Memory B cell (primary cell): ENCODE results near the gene ZSCAN29.

ENCODE experiments used
- ATAC-seq: fragments of 150-1000 bp; cut with Tn5 transposase; 2 replicates; pipeline ENCODE4 v1.10.0; 2021; ENCODE audit warnings: low read depth, mild to moderate bottlenecking, moderate library complexity
- DNase-seq, 2 donors: peaks; one replicate each; pipeline ENCODE4 v3.0.0; 2022; ENCODE audit warnings: low spot score in 2 of 2
- H3K27ac Mint-ChIP-seq: one replicate; pipeline ENCODE4 v1.8.0; 2022; ENCODE audit warnings: mild to moderate bottlenecking, moderate library complexity, mixed read lengths
- H3K27me3 Mint-ChIP-seq: one replicate; pipeline ENCODE4 v1.8.0; 2022; ENCODE audit warnings: mixed read lengths
- H3K36me3 Mint-ChIP-seq: one replicate; pipeline ENCODE4 v1.8.0; 2022; ENCODE audit warnings: mild to moderate bottlenecking, mixed read lengths
- H3K4me1 Mint-ChIP-seq: one replicate; pipeline ENCODE4 v1.8.0; 2022; ENCODE audit warnings: mixed read lengths
- H3K4me3 Mint-ChIP-seq: one replicate; pipeline ENCODE4 v1.8.0; 2022; ENCODE audit warnings: mild to moderate bottlenecking, moderate library complexity, mixed read lengths
- H3K9me3 Mint-ChIP-seq: one replicate; pipeline ENCODE4 v1.8.0; 2022; ENCODE audit warnings: mixed read lengths

The ZSCAN29 gene

GRCh38 chr15:43382310-43382709, 11.5 kb upstream of the ZSCAN29 start:
- H3K36me3 Mint-ChIP-seq = peaks cover 51% of the 10 kb centered on the region
- no peaks in the 10 kb centered on the region for H3K4me1 Mint-ChIP-seq
- no peak overlapping the region for H3K27ac Mint-ChIP-seq
- H3K9me3 Mint-ChIP-seq = no peaks in the 10 kb centered on the region
- H3K27me3 Mint-ChIP-seq = no peaks in the 10 kb centered on the region
- no peak overlapping the region for H3K4me3 Mint-ChIP-seq
- DNase-seq (no peak), ATAC-seq (no peak)

GRCh38 chr15:43378601-43379000, 7.8 kb upstream of the ZSCAN29 start:
- no peaks in the 10 kb centered on the region for H3K9me3 Mint-ChIP-seq
- DNase-seq (no peak), ATAC-seq (no peak)
- peaks cover 6% of the 10 kb centered on the region for H3K4me1 Mint-ChIP-seq
- no peaks in the 10 kb centered on the region for H3K27me3 Mint-ChIP-seq
- peak overlapping the region; percentile 18 for H3K27ac Mint-ChIP-seq
- no peak overlapping the region for H3K4me3 Mint-ChIP-seq
- peaks cover 26% of the 10 kb centered on the region for H3K36me3 Mint-ChIP-seq

- Mint-ChIP-seq H3K4me3 (peak overlapping the region; percentile 21), H3K9me3 (no peaks in the 10 kb centered on the region), H3K27me3 (no peaks in the 10 kb centered on the region), H3K4me1 (peaks cover 19% of the 10 kb centered on the region), H3K27ac (peak overlapping the region; percentile 35), H3K36me3 (peaks cover 17% of the 10 kb centered on the region)
- ATAC-seq (peak; percentile 83), DNase-seq (peak; percentile 22 to 30)
Observed at GRCh38 chr15:43376017-43376705, 5.3 kb upstream of the ZSCAN29 start.

- ATAC-seq (peak; percentile 51), DNase-seq (no peak)
- H3K4me1 Mint-ChIP-seq = peaks cover 40% of the 10 kb centered on the region
- H3K27ac Mint-ChIP-seq = peak overlapping the region; percentile 88
- peaks cover 35% of the 10 kb centered on the region for H3K36me3 Mint-ChIP-seq
- H3K27me3 Mint-ChIP-seq = no peaks in the 10 kb centered on the region
- H3K9me3 Mint-ChIP-seq = peaks cover 11% of the 10 kb centered on the region
- peak overlapping the region; percentile 97 for H3K4me3 Mint-ChIP-seq
Observed at GRCh38 chr15:43370310-43370974, 401 bp downstream of the ZSCAN29 start.

- H3K4me3 Mint-ChIP-seq = no peak overlapping the region
- no peak overlapping the region for H3K27ac Mint-ChIP-seq
- DNase-seq (no peak), ATAC-seq (no peak)
- H3K27me3 Mint-ChIP-seq = no peaks in the 10 kb centered on the region
- peaks cover 15% of the 10 kb centered on the region for H3K9me3 Mint-ChIP-seq
- peaks cover 61% of the 10 kb centered on the region for H3K36me3 Mint-ChIP-seq
- peaks cover 11% of the 10 kb centered on the region for H3K4me1 Mint-ChIP-seq
Observed at GRCh38 chr15:43361313-43361903, 9.4 kb downstream of the ZSCAN29 start.

- no peaks in the 10 kb centered on the region for H3K27me3 Mint-ChIP-seq
- H3K27ac Mint-ChIP-seq = no peak overlapping the region
- no peak for DNase-seq
- no peak for ATAC-seq
- peaks cover 57% of the 10 kb centered on the region for H3K36me3 Mint-ChIP-seq
- H3K9me3 Mint-ChIP-seq = peaks cover 14% of the 10 kb centered on the region
- H3K4me3 Mint-ChIP-seq = no peak overlapping the region
- H3K4me1 Mint-ChIP-seq = peaks cover 11% of the 10 kb centered on the region
Observed at GRCh38 chr15:43360821-43361220, 10.0 kb downstream of the ZSCAN29 start.

GRCh38 chr15:43352693-43353382, 18.0 kb downstream of the ZSCAN29 start:
- Mint-ChIP-seq H3K27ac (no peak overlapping the region), H3K4me1 (no peaks in the 10 kb centered on the region), H3K27me3 (no peaks in the 10 kb centered on the region), H3K9me3 (peaks cover under 1% of the 10 kb centered on the region), H3K4me3 (no peak overlapping the region), H3K36me3 (peaks cover 17% of the 10 kb centered on the region)
- no peak for DNase-seq
- ATAC-seq = no peak

- H3K27ac Mint-ChIP-seq = no peak overlapping the region
- peaks cover 14% of the 10 kb centered on the region for H3K36me3 Mint-ChIP-seq
- no peaks in the 10 kb centered on the region for H3K4me1 Mint-ChIP-seq
- H3K27me3 Mint-ChIP-seq = no peaks in the 10 kb centered on the region
- DNase-seq (no peak), ATAC-seq (no peak)
- H3K4me3 Mint-ChIP-seq = no peak overlapping the region
- H3K9me3 Mint-ChIP-seq = no peaks in the 10 kb centered on the region
Observed at GRCh38 chr15:43347114-43347513, 23.7 kb downstream of the ZSCAN29 start.

- ATAC-seq = no peak
- no peak overlapping the region for H3K4me3 Mint-ChIP-seq
- H3K36me3 Mint-ChIP-seq = peaks cover 14% of the 10 kb centered on the region
- no peaks in the 10 kb centered on the region for H3K27me3 Mint-ChIP-seq
- H3K4me1 Mint-ChIP-seq = no peaks in the 10 kb centered on the region
- no peak for DNase-seq
- no peaks in the 10 kb centered on the region for H3K9me3 Mint-ChIP-seq
- H3K27ac Mint-ChIP-seq = no peak overlapping the region
Observed at GRCh38 chr15:43346305-43346704, 24.5 kb downstream of the ZSCAN29 start.

- peaks cover 17% of the 10 kb centered on the region for H3K4me1 Mint-ChIP-seq
- DNase-seq (no peak), ATAC-seq (peak; percentile 7)
- H3K36me3 Mint-ChIP-seq = peaks cover 13% of the 10 kb centered on the region
- no peaks in the 10 kb centered on the region for H3K27me3 Mint-ChIP-seq
- peak overlapping the region; percentile 99 for H3K27ac Mint-ChIP-seq
- H3K9me3 Mint-ChIP-seq = no peaks in the 10 kb centered on the region
- peak overlapping the region; percentile 95 for H3K4me3 Mint-ChIP-seq
Observed at GRCh38 chr15:43330780-43331087, 40.1 kb downstream of the ZSCAN29 start.

- peaks cover 18% of the 10 kb centered on the region for H3K4me1 Mint-ChIP-seq
- DNase-seq (peak; percentile 86 to 88), ATAC-seq (peak; percentile 86)
- H3K27me3 Mint-ChIP-seq = no peaks in the 10 kb centered on the region
- H3K27ac Mint-ChIP-seq = peak within 1 kb of the TSS; percentile 99
- H3K4me3 Mint-ChIP-seq = peak within 1 kb of the TSS; percentile 95
- peaks cover 10% of the 10 kb centered on the region for H3K36me3 Mint-ChIP-seq
- H3K9me3 Mint-ChIP-seq = no peaks in the 10 kb centered on the region
Observed at GRCh38 chr15:43329960-43330779, 40.7 kb downstream of the ZSCAN29 start, which contains the start of gene LCMT2. TSS of gene LCMT2 (minus strand) at chr15:43330573. CDS start at chr15:43330489, 84 bp downstream.

GRCh38 chr15:43329217-43329959, 41.5 kb downstream of the ZSCAN29 start:
- Mint-ChIP-seq H3K27ac (peak overlapping the region; percentile 99), H3K9me3 (no peaks in the 10 kb centered on the region), H3K4me1 (peaks cover 18% of the 10 kb centered on the region), H3K27me3 (no peaks in the 10 kb centered on the region), H3K36me3 (peaks cover 5% of the 10 kb centered on the region), H3K4me3 (peak overlapping the region; percentile 95)
- ATAC-seq (no peak), DNase-seq (peak in 1 of 2 donors; percentile 17)
